Measurements from ENCODE around the gene ZMPSTE24. TPM values are rescaled to one million over a fixed set of nuclear protein-coding genes. Genes with fewer than 3 reads are reported as not detected.

ZMPSTE24 gene
- polyA plus RNA-seq, 1 donor (not counting 4 experiments of a cell fraction or from before 2014, with no cell fraction given) = 73.4 TPM

DNA sequence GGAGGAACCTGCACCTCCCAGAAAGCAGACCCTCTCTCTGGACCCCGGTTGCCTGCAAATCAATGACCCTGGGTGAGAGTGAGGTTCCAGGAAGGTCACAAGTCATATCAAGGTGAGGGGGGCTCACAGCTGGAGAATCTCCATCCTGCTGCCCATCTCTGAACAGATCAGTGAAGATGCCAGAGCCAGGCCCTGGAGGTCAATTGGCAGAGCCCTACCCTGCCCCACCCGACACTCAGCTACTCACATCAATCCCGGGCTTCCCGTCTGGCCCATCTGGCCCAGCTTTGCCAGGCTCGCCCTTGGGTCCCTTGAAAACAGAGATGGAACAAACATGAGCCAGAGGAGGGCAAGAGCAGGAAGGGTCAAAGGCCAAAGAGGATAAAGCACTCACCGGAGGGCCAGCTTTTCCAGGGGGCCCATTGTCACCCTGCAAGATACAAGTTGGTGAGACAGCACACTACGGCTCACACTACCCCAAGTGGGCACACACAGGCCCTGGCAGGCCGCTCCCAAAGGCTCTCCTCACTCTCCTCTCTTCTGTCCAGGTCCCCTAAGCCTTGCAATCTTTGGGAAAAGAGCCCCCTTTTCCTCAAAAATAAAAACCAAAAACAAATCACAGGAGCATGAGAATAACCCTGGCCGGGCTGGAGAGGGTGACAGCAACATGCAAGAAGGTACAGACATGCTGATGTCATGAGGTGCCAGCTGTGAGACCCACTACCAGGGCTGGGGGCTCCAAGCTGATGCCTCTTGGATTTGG lies 56.1 kb downstream of the ZMPSTE24 start:
- Histone ChIP-seq H3K4me2 (ENCODE audit: control insufficient read depth, extremely low read depth, insufficient read depth, low read depth, low read length) (no peak overlapping the region), H2AFZ (ENCODE audit: control insufficient read depth, low read length) (no peak overlapping the region), H3K36me3 (ENCODE audit: control insufficient read depth in 2 of 2, extremely low read depth in 1 of 2, insufficient read depth in 2 of 2, low read length in 2 of 2) (no peaks in the 10 kb centered on the region), H3K4me3 (ENCODE audit: control insufficient read depth in 2 of 3, extremely low read depth in 1 of 3, insufficient read depth in 2 of 3, low read depth in 1 of 3, low read length in 3 of 3) (no peak overlapping the region), H3K79me2 (ENCODE audit: control insufficient read depth, insufficient read depth, low read length) (no peaks in the 10 kb centered on the region), H3K9ac (ENCODE audit: control insufficient read depth, extremely low read depth, insufficient read depth, low read length) (no peak overlapping the region), H4K20me1 (ENCODE audit: control insufficient read depth, extremely low read depth, insufficient read depth, low read length) (no peaks in the 10 kb centered on the region), H3K27ac (ENCODE audit: control insufficient read depth, insufficient read depth, low read length) (no peak overlapping the region), H3K4me1 (ENCODE audit: control insufficient read depth, extremely low read depth, insufficient read depth, low read length) (peaks cover 12% of the 10 kb centered on the region), H3K27me3 (ENCODE audit: control insufficient read depth, extremely low read depth, insufficient read depth, low read length) (peaks cover 26% of the 10 kb centered on the region), H3K9me3 (ENCODE audit: control insufficient read depth, low read depth, low read length) (no peaks in the 10 kb centered on the region), H3K9me1 (ENCODE audit: control insufficient read depth, extremely low read depth, insufficient read depth, low read length) (no peaks in the 10 kb centered on the region)
- dilution Hi-C loops (cut with MboI; ENCODE audit: extremely low pct_ligation_motif_present, low sequenced_read_pairs) = no loop called here
- FAIRE-seq (no peak), DNase-seq (ENCODE audit: low read depth, low spot score) (no peak)
- TF ChIP-seq, protein P1, sequence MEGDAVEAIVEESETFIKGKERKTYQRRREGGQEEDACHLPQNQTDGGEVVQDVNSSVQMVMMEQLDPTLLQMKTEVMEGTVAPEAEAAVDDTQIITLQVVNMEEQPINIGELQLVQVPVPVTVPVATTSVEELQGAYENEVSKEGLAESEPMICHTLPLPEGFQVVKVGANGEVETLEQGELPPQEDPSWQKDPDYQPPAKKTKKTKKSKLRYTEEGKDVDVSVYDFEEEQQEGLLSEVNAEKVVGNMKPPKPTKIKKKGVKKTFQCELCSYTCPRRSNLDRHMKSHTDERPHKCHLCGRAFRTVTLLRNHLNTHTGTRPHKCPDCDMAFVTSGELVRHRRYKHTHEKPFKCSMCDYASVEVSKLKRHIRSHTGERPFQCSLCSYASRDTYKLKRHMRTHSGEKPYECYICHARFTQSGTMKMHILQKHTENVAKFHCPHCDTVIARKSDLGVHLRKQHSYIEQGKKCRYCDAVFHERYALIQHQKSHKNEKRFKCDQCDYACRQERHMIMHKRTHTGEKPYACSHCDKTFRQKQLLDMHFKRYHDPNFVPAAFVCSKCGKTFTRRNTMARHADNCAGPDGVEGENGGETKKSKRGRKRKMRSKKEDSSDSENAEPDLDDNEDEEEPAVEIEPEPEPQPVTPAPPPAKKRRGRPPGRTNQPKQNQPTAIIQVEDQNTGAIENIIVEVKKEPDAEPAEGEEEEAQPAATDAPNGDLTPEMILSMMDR (optimal IDR thresholded peaks at IDR 0.05 in 1 of 3, IDR thresholded peaks at IDR 0.05 in 1 of 3, conservative IDR thresholded peaks at IDR 0.05 in 1 of 3; ENCODE audit: extremely low read depth in 1 of 3, insufficient read depth in 2 of 3, low read length in 3 of 3) = no peak
- no peak for TF ChIP-seq EZH2 (IDR thresholded peaks at IDR 0.05; ENCODE audit: low read length)

DNA sequence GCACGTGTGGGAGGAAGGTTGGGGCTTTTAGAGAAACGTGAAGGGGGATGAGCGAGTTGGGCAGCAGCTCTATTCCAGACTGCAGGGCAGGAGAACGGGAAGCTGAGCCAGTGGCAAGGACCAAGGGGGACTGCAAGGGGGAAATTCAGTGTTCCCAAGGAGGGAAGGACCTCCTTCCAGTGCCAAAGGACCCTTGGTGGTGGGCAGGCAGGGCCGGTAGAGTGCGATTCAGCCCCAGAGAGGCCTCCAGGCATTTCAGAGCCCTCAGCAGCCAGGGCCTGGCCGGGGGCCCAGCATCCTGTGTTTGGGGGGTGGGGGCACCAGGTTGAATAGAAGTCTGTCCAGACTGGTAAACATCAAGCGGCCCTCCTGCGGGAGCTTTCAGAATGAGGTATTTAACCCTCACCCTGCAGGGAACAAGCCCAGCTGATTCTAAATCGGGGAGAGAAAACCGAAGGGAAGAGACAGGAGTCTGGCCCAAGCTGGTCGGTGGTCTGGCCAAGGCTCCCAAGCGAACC lies 56.7 kb downstream of the ZMPSTE24 start:
- no peak overlapping the region for H3K27ac ChIP-seq (ENCODE audit: control insufficient read depth, insufficient read depth, low read length)
- H2AFZ ChIP-seq (ENCODE audit: control insufficient read depth, low read length) = peak overlapping the region; percentile 98
- DNase-seq (ENCODE audit: low read depth, low spot score) = no peak
- dilution Hi-C loops (cut with MboI; ENCODE audit: extremely low pct_ligation_motif_present, low sequenced_read_pairs) = no loop called here
- H3K9me1 ChIP-seq (ENCODE audit: control insufficient read depth, extremely low read depth, insufficient read depth, low read length) = no peaks in the 10 kb centered on the region
- TF ChIP-seq, protein P1 (optimal IDR thresholded peaks at IDR 0.05 in 1 of 3, IDR thresholded peaks at IDR 0.05 in 1 of 3, conservative IDR thresholded peaks at IDR 0.05 in 1 of 3; ENCODE audit: extremely low read depth in 1 of 3, insufficient read depth in 2 of 3, low read length in 3 of 3) = no peak
- no peak for TF ChIP-seq EZH2 (IDR thresholded peaks at IDR 0.05; ENCODE audit: low read length)
- H3K4me2 ChIP-seq (ENCODE audit: control insufficient read depth, extremely low read depth, insufficient read depth, low read depth, low read length) = peak overlapping the region; percentile 87
- no peaks in the 10 kb centered on the region for H3K79me2 ChIP-seq (ENCODE audit: control insufficient read depth, insufficient read depth, low read length)
- peak overlapping the region in 1 of 3 experiments; percentile 58 for H3K4me3 ChIP-seq (ENCODE audit: control insufficient read depth in 2 of 3, extremely low read depth in 1 of 3, insufficient read depth in 2 of 3, low read depth in 1 of 3, low read length in 3 of 3)
- H3K9ac ChIP-seq (ENCODE audit: control insufficient read depth, extremely low read depth, insufficient read depth, low read length) = peak overlapping the region; percentile 63
- H3K27me3 ChIP-seq (ENCODE audit: control insufficient read depth, extremely low read depth, insufficient read depth, low read length) = peaks cover 26% of the 10 kb centered on the region
- H3K36me3 ChIP-seq (ENCODE audit: control insufficient read depth in 2 of 2, extremely low read depth in 1 of 2, insufficient read depth in 2 of 2, low read length in 2 of 2) = no peaks in the 10 kb centered on the region
- no peaks in the 10 kb centered on the region for H4K20me1 ChIP-seq (ENCODE audit: control insufficient read depth, extremely low read depth, insufficient read depth, low read length)
- H3K9me3 ChIP-seq (ENCODE audit: control insufficient read depth, low read depth, low read length) = no peaks in the 10 kb centered on the region
- H3K4me1 ChIP-seq (ENCODE audit: control insufficient read depth, extremely low read depth, insufficient read depth, low read length) = peaks cover 12% of the 10 kb centered on the region
- FAIRE-seq = no peak
